T-helper 1 cell (primary cell): ENCODE data around the gene AGAP1.

ENCODE experiments used
- DNase-seq, 5 donors: peaks; one replicate each; pipeline ENCODE4 v3.0.0-alpha.2; 2012 to 2020

AGAP1 gene

DNA sequence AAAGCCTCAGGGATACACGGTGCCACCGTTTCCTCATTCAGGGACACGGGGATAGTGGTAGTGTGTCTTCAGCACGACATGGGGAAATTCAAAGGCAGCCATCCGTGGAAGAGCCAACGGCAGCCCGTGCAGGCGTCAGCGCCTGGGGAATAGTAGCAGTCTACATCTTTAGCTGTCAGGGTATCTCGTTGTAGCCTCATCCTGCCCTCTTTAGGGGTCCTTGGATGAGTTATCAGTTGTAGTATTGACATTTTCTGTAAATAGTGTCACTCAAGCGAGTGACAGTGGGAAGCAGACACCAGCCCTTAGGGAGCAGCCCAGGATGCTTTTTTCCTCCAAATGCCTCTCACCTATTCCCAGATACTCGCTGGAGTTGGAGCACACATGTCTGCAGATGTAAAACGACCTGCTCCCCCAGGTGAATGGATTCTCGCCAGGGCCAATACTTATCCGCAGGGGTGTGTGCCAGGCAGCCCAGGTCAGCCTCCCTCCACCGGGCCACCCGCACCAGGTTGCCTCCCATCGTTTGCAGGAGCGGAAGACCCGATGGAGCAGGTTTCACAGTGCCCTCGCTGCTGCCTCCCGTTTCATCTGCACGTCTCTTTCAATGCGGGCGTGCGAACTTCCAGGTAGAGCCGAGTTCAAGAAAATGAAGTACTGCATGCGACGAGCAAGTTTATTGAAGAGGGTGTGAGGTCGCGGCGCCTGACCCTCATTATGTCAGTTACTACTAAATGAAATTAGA is 41.0 kb downstream of the AGAP1 start:
- no peak for DNase-seq

DNA sequence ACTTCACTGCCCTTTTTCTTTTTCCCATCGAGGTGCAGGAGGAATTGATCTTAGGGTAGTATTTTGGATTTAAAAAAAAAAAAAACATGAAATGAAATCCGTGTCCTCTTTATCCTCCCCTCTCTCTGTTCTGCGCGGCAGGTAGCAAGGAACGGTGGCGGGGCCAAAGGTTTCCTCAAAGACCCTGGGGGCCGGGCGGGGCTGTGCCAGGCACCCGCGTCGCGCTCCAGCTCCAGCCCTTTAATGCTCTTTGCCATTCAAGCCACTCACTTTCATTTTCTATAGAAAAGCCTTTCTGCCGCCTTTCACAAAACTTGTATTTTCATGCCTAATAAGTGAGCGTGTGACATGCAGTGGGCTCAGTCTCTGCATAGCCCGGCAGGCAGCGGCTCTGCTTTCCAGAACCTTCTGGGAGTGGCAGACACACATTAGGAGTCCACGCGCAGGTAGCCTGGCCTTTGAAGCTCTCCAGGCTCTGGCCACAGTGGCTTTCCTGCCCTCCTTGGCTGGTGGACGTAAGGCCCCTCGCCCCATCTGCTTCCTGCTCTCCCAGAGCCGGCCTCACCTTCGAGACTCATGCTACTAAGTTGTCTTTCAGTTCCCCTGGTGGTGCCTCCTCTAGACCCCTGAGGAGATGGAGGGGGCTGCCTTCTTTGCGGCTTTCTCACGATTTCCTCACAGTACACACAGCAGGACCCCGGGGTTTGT is 41.7 kb downstream of the AGAP1 start:
- no peak for DNase-seq

DNA sequence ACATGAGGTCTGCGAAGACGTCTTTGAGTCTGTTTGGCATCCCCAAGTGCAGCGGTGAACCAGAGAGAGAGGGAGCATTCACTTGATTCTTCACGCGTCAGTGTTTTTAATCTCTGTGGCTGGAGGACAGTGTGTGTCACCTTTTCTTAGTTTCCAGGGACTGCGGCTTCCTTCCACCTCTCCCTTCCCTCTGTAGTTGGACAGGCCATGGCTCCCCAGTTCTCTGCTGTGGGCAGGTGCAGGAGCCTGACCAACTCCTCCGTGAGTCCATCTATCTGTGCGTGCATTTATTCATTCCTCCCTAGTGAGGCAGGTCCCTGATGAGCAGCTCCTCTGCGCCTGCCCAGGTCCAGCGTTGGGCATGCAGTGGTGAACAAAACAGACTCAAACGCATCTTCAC is 42.9 kb downstream of the AGAP1 start:
- DNase-seq, result no peak

DNA sequence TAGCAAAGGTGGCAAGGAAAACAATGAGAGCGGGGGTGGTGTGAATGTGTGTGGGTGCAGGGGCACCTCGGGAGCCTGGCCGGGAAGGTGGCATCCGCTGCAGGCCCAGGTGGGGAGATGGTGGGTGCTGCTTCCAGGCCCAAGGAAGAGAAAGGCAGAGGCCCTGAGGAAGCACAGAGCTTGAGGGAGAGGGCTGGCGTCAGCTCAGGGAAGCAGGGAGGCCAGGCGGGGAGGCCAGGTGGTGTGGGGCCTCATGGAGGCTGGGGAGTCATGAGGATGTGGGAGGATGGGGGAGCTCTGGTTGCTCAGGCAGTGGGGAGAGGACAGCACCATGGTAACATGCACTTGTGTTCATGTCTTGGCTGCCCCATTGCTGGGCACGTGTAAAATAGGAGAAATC is 43.3 kb downstream of the AGAP1 start:
- DNase-seq, result no peak

DNA sequence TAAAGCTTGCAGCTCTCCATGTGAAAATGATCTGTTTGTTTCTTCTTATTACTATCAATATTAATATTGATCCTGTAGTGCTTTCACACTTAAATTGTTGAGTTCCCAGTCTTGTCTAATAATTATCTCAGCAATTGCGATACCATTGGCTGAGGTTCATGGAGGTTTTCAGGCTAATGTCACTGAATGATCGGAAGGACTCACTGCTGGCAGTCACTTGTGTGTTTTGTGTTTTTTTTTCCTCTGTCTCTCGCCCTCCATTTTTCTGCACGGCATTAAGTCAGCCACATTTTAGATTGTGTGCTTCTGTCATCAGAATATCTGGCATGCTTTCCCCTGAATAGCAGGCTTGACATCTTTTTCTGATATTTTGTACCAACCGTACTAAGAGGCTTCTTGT is 43.7 kb downstream of the AGAP1 start:
- no peak for DNase-seq

DNA sequence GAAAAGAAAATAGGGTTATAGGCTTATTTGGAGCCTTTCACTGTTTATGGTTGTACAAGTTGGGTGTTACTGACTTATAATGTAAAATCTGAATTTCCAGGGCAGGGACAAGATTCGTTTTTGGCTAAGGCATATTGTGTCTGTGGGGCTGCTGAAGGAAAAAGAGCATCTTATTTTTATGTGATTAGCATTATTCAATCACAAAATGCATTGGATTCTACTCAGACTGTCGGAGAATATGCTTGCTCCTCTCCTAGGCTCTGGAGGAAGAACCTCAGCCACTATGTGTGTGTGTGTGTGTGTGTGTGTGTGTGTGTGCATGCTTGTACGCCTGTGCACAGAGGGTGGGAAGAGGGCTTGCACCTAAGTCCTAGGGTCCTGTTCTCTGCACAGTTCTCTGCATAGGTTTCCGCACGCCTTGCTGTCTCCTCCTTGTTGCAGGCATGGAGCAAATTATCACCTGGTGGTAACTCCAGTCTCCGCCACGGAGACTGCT is 44.3 kb downstream of the AGAP1 start:
- no peak for DNase-seq

DNA sequence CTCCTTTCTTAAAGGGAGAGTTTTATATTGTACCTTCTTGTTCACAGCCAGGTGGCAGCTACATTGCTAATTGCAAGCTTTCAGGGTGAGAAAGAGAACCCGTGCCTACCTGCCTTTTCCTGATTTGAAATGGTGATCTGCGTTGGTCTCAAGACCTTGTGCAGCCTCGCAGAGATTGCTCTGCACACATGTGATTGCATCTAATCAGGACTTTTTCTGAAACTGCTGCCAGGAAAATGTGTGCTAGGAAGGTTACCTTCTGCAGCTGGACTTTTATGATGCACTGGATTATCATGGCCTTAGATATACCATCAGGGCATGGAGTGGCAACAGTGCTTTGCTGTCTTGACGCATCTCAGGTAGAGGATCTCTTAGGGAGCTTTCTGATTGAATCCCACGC is 45.1 kb downstream of the AGAP1 start:
- DNase-seq, result no peak

DNA sequence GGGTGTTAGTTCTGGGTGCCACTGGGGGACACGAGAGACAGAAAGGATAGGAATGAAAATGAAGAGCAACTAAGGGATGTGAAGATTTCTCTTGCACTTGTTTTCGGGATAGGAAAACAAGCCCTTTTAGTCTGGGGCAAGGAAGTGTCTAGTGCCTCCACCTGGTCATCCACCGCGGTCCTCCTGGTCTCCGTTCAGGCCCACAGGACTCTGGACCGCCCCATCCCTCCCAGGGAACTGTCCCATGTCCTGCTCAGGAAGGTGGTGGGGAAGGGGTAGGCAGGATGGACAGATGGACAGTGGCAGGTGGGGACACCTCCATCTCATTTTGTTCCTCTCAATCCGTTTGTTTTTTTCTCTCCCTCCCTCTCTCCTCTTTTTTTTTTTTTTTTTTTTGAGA is 45.9 kb downstream of the AGAP1 start:
- no peak for DNase-seq

DNA sequence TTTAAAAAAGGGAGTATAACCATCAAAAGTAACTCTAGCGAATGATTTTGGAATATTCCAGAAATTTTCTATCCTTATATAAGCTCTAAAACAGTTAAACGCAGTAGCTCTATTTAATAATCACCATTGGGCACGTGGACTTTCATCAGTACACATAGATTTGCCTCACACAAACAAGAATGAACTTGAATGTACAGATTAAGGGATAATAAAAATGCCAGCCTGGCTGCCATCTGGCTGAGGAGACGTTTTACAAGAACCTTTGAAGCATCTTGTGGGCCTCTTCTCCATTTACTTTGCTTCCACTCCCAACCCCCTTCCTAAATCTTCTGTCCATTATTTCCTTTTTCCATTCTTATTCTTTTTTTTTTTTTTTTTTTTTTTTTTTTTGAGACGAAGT is 47.2 kb downstream of the AGAP1 start:
- no peak for DNase-seq

DNA sequence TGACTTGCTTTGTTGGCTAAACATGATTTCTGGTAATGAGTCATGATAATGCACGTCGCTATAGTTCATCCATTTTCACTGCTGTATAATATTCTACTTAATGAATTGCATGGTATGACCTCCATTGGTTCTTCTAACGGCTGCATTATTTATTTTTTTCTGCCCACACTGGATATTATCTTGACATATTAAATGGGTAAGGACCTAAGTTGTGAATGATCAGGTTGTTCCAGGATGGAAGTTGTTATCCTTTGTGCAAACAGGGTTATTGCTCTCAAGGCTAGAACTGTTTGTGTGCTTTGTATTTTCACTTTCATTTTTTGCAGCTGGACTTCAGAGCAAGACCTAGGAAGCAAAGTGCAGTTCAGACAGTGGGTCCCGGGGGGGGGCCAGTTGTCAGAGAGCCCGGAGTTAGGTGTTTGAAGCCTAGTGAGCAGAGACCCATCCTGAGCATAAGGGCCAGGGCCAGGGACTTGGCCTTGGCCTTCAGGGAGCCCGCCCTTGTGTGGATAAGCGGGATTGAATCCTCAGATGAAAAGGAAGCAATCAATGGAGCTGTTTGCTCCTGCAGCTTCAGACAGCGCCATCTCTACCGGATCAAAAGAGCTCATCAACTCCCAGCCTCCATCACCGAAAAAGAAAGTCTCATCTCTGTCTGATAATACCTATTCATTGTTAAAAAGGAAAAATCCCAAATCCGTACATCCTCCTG is 48.2 kb downstream of the AGAP1 start:
- no peak for DNase-seq

DNA sequence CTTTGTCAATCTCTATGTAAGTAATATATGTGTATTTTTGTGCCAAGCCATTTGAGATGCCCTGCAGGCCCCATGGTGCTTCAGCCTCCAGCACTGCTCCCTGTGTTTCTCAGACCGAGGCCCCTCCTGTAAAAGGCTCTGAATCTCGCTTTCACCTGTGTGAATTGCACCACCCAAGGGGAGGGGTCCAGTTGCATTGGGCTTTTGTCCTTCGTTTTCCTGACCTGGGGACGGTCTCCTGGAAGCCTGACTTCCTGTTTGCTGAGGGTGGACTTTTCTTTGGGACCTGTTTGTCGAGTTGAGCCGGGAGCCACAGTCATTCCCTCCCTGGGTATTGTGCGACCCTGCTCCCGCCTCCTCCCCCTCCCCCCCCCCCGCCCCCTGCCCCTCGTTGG is 48.9 kb downstream of the AGAP1 start:
- DNase-seq, result no peak

DNA sequence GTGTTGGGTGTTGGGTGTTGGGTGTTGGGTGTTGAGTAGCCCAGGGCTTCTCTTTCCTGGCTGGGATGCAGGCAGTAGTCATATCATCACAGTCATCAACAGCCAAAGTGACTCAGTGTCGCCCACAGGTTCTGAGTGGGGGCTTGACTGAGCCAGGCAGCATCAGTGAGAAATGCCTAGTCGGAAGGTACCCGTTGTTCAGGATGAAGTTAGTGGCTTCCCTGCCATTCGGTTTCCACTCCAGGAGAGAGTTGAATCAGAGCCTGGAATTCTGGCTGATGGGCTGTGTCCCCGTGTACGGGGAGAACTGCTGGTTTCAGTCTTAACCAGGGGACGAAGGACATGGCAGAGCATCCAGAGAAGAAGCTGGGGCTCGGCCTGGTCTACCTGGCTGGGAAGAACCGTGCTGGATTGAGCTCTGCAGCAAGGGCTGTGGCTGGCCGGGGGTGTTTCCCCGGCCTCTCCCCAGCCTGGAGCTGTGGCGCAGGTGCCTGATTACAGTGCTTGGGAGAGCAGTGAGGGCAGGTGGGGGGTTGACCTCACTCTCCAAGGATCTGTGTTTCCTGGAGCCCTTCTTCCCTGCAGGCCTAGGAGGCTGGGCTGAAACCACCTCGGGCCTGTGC is 49.4 kb downstream of the AGAP1 start:
- DNase-seq, result no peak

DNA sequence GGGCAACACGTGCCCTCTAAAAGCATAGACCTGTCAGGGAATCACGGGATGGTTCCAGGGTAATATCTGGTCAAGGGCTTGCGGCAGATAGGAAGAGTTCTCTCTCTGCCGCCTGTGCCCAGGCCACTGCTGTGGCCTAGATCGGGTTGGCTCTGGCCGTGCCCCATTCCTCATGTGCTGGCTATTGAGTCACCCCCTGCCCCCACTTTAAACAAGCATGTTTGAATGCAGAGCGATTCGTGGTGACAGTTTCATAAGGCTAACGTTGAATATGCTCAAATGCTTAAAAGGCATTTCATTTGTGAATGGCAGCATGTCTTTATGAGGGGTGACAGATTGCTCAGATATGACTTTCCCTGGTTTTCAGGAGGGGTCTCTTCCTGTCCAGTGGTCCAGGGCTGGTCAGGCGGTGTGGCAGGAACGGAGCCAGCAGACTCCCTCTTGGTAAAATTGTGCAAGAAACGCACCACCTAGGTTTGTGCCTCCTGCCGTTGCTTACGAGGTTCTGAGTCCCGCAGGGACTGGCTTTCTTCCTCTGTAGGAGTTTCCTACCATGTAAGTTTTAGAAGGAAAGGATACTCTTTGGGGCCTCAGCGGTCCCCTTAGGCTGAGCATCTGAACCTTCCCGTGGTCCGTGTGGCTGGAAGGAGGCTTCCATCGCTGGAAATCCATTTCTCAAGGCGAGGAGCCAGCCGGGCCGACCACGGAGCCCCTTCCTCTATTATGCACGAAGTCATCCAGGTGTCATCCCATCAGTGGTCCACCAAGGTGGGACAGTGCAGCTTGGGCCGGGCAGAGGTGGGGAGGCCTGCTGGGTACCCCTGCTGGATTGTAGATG is 50.2 kb downstream of the AGAP1 start:
- no peak for DNase-seq

DNA sequence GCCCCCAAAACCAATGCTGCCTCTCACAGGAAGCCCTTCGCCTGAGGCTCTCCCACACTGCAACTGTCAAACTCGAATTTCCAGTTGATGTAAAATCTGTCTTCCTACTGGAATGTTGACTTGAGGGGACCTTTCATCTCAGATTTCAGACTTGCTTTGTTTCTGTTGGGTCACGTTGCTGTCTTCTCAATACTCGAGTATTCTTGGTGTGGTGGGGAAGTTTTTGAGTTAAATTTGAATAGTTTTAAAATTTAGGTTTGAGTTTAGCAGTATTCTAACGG is 50.8 kb downstream of the AGAP1 start:
- no peak for DNase-seq

DNA sequence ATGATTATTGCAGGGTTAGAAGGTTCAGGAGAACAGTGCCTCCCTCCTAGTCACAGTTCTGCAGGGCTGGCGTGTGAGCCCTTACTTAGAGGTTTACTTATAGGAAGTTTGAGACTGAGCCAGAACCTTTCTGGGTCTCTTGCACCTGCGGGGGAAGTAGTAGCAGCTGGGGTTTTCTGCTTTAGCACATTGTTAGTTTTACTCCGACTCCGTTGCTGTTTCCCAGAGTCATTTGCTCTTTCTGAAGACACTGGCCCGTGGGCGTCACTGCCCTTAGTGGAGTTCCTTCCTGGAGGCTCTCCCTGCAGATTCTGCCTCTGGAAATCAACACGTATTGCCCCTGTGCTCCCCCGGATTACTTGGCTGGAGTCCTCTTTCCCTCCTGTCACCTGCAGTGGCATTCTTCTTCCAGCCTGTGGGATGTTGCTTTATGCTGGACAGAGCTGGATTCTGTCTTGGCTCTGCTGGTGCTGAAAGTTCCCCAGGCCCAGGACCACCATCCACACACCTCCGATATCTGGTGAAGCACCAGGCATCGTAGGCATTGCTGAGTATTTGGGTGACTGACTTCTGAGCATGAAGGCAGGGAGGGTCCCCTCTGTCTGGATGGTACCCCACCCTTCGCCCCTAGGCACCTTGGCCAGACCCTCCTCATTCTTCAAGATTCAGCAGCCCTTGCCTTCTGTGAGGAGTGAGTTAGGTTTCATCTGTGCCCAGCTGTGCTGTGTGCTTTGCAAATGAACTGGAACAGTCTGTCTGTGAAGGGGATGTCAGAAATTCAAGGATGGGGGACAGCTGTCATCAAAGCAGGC is 51.7 kb downstream of the AGAP1 start:
- no peak for DNase-seq

DNA sequence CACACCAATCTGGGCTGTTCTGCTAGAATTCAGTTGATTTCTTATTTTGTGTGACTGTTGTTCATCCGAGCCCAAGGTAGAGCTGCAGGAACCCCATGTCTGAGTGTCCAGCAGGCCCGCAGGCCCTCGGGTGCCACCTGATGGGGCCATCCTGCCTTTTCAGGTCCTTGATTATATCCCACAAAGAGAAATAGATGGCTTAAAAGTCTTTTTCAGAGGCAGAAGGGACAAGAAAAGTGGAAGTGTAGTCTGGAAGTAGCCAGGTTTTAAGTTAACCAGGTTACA is 52.2 kb downstream of the AGAP1 start:
- DNase-seq, result no peak

DNA sequence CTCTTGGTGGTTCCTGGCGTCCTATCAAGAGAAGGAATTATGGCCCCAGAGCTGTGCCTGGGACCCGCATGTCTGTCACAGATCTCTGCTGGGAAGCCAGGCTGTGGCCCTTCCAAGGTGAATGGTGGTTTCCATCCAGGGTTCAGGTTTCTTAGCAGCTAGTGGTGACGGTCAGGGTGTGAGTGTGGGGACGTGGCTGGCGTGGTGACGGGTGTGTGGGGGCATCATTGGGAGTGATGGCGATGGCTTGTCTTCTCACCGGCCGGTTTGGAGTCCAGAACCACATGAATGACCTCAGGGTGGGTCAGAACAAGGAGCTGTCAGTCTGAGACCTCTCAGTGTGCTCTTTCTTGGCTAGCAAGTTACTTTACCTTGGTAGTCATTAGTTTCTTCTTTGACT is 52.6 kb downstream of the AGAP1 start:
- no peak for DNase-seq

DNA sequence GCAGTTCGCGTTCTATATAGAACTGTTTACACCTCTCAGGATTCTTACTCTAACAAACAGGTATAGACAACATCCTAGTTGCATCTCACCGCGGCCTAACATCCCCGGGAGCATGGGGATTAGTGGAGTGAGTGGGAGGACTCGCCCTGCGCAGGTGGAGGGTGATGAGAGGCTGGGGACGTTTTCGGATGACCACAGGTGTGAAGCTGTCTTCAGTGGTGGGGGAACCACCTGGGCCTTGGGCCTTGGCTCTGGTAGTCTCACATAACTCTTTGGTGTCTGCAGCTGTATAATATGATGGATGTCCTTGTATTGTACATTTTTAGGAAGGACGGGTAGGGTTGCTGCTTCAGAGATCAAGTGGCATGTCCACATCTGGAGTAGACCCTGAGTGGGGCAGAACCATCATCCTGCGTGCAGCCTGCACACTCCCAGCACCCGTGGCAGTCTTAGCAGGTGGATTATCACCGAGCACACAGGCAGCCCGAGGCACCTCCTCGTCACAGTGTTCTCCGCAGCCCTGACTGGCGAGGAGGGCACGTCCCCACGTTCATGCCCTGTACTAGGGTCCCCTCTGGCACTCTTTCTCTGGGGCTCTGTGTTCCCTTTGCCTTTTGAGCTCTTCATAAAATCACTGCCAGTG is 56.0 kb downstream of the AGAP1 start:
- no peak for DNase-seq

DNA sequence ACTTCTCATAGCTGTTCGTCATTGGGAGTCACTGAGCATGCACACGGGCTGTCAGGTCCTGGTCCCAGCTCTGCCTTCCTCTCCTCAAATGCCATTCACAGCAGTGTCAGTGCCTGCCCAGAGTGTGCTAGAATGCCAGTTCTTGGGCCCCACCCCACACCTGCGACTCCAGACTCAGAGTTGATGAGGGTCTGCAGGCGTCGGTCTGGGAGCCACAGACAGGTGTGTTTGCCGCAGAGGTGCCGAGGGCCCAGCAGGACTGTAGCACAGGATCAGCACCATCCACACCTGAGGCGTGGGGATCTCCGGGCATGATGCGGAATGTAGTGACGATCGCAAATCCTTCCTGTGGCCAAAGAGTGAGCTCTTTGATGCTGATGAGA is 56.5 kb downstream of the AGAP1 start:
- no peak for DNase-seq

DNA sequence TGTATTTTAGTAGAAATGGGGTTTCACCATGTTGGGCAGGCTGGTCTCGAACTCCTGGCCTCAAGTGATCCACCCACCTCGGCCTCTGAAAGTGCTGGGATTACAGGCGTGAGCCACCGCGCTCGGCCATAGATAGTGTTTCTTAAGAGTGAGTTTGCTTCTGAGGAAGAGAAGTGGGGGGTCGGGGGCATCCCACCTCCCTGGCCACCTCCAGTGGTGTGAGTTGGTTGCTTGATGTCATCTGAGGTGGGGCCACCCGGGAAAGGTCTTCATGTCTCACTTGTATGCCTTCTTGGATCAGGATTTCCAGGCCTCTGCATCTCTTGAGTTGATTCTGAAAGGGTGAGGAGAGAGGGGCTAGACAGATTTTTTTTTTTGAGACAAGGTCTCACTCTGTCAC is 57.1 kb downstream of the AGAP1 start:
- no peak for DNase-seq

DNA sequence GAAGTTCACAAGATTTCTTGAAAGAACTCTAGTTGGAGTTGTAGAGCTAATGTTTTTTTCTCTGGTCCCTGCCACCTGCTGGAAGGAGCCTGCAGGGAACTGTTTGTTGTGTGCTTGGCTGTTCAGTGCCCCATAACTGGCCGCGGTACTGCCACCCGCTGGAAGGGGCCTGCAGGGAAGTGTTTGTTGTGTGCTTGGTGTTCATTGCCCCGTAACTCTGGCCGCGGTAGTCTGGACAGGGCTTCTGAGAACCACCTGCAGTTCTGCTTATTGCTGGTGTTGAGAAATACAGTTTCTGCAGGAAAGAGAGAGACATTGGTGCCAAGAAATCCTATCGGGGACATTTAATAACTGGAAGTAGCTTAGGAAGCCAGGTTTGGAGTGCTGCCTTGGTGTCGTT is 58.1 kb downstream of the AGAP1 start:
- DNase-seq, result no peak

DNA sequence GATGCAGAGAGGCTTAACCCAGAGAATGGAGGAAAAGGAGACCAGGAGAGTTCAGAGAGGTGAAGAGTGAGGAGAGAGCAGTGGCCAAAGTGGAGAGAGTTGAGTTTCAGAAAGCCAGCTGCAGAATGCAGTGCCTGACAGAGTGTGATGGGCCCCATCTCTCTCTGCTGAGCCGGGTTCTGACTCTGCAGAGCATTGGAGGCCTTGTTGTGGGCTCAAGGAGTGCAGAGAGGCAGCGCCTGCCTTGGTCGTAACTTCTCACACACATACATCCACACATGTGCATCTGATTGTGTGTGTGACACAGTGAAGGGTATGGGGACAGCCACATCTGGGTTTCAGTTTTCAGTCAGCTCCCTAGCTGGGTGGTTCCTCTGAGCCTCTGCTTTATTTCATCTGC is 58.8 kb downstream of the AGAP1 start:
- DNase-seq, result no peak
